Raji (cell line): ENCODE results near the gene JUNB.
A peak's percentile ranks its signal among the peaks of the same experiment; 100 is the strongest.

ENCODE experiments used
- POLR2A ChIP-seq: IDR thresholded peaks from 2 replicates; pipeline ENCODE4 v1.6.1; 2011; ENCODE audit warnings: low read depth, low read length, control low read depth; ENCODE audit not compliant: insufficient read depth

The JUNB gene

GRCh38 chr19:12793290-12794195, 2.3 kb downstream of the JUNB start:
- peak; percentile 71 for TF ChIP-seq POLR2A

- TF ChIP-seq POLR2A, result no peak
Measured at GRCh38 chr19:12794196-12794941, 3.1 kb downstream of the JUNB start.

- TF ChIP-seq POLR2A, result no peak
Measured at GRCh38 chr19:12794971-12795381, 3.7 kb downstream of the JUNB start.

- TF ChIP-seq POLR2A, result peak; percentile 40
Measured at GRCh38 chr19:12796146-12797071, 5.1 kb downstream of the JUNB start.

- no peak for TF ChIP-seq POLR2A
Measured at GRCh38 chr19:12797141-12797587, 5.9 kb downstream of the JUNB start.

- TF ChIP-seq POLR2A, result no peak
Measured at GRCh38 chr19:12799742-12800465, 8.6 kb downstream of the JUNB start.

GRCh38 chr19:12800466-12800770, 9.1 kb downstream of the JUNB start:
- TF ChIP-seq POLR2A, result no peak

GRCh38 chr19:12800923-12801465, 9.7 kb downstream of the JUNB start:
- TF ChIP-seq POLR2A, result no peak

- peak; percentile 97 for TF ChIP-seq POLR2A
Measured at GRCh38 chr19:12801466-12802266, 10.4 kb downstream of the JUNB start, which contains the start of the genes PRDX2 and THSD8. Gene PRDX2, minus strand, starts transcription at chr19:12801800. Its CDS starts 539 bp downstream, at chr19:12801261. Gene THSD8, plus strand, starts transcription at chr19:12802069. Its CDS starts 3 bp downstream, at chr19:12802072.

GRCh38 chr19:12802267-12803106, 11.2 kb downstream of the JUNB start:
- TF ChIP-seq POLR2A, result no peak

GRCh38 chr19:12804051-12804450, 12.8 kb downstream of the JUNB start:
- no peak for TF ChIP-seq POLR2A
